Fibroblast of gingiva (primary cell): Measurements from ENCODE around the gene PRKCZ.

ENCODE experiments used
- DNase-seq: peaks from one replicate; pipeline ENCODE4 v3.0.0-alpha.2; 2011; ENCODE audit warnings: low read depth

The PRKCZ gene

DNA sequence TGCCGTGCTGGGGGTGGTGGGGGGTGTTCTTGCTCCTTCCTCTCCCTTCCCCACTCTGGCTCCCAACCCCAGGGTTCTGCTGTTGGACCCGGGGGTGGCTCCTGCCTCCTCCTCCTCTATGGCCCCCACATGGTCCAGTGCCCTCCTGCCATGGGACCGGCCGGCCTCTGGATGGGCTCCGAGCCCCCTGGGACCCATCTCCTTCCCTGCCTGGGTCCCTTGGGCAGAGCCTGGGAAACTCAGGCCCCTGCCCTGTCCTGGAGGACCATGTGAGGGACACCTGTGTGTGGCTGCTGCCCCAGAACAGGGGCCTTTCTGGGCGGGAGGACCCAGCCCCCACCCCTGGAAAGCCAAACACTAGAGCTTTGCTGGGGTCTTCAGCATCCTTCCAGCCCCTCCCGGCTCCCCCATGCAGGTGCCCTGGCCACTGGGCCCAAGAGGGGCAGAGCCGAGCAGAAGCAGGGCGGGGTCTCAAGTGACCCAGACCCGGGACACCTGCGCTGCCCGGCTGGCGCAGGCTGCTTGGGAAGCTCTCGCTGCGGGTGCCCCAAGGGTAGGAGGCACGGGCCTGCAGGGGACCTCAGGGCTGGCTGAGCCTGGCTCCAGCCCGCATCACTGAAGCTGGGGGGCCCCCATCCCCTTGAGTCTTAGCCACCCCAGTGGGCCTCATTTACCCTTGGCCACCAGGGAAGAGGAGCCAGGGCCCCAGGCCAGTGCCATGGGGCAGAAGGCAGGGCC, 146.9 kb downstream of the PRKCZ start:
- no peak for DNase-seq

DNA sequence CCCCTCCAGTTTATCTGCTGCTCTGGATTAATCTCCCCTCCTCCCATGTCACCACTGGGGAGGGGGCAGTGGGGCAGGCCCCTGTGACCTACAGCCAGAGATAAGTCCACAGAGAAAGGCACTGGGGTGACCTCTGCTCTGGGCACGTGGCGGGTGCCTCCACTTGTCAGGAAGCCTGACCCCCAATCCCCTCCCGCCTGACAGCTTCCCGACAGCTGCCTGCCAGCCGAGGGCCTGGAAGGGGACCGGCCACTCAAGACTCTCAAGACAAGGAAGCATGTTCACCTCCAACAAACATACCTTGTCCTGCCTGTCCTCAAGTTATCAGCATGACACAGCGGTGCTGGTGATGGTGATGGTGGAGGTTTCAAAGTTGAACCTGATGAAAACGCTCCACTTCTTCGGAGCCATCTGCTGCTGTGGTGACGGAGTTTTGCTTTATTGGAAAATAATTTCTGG, 147.5 kb downstream of the PRKCZ start:
- DNase-seq, result no peak

DNA sequence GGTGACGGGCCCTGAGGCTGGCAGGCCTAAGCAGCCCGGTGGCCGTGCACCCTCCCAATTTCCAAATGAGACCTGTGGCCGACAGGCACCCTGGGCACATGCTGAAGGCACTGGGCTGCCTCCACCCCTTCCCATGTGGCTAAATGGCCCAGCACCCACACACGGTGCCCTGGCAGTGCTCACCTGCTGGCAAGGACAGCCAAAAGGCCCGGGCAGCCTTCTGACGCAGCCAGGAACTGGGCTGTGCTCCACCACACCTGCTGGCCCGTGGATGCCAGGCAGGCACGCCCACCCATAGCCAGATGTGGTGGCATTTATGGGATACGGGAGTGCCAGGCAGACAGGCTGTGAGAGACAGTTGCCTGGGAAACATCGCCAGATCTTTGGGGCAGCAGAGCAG, 148.4 kb downstream of the PRKCZ start:
- DNase-seq, result no peak

DNA sequence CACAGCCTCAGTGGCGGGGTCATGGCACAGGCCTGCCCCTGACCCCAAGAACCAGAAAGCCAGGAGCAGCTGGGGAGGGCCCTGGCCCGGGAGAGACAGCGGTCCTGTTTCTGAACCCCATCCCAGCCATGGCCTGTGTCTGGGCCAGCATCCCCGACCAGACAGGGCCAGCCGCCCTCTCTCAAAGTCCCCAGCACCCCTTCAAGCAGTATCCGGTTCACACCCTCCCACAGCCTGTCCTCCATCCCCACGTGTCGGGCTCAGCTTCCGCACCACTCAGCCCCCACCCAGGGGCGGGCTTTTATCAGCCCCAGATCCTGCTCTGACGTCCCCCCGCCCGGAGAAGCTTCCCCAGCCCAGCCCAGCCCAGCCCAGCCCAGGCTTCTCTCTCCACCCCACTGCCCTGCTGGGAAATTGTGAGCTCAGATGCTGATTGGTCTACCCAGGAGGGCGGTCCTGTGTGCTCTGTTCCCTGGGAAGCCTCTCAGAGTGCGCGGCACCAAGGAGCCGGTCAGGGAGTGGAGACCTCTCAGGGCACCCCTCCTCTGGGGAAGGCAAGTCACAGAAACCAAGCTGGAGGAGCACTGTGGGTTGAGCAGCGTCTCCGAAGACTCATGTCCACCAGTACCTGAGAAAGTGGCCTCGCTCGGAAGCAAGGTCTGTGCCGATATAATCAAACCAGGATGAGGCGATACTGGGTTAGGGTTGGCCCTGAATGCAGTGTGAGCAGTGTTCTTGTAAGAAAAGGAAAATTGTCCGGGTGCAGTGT, 149.0 kb downstream of the PRKCZ start:
- peak; percentile 87 for DNase-seq

DNA sequence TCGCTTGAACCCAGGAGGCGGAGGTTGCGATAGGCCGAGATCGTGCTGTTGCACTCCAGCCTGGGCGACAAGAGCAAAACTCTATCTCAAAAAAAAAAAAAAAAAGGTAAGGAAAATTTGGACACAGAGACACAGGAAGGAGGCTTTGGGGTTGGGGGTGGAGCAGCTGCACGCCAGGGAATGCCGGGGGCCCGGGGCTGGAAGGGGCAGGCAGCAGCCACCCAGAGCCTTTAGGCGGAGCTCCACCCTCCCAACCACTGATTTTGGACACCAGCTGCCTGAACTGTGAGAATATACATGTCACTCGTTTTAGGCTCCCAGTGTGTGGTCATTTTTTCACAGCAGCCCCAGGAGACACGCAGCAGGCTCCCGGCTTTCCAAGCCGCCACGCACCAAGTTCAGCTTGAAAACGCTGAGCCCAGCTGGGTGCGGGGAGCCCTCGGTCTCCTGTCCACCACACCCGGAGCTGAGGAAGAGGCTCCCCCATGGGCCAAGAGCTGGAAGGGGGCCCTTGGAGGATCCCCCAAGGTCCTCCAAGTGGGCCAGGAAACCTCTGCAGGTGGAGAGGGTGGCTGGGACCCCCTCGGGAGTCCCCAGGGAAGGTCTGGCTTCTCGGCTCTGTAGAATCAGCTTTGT, 150.2 kb downstream of the PRKCZ start:
- no peak for DNase-seq

DNA sequence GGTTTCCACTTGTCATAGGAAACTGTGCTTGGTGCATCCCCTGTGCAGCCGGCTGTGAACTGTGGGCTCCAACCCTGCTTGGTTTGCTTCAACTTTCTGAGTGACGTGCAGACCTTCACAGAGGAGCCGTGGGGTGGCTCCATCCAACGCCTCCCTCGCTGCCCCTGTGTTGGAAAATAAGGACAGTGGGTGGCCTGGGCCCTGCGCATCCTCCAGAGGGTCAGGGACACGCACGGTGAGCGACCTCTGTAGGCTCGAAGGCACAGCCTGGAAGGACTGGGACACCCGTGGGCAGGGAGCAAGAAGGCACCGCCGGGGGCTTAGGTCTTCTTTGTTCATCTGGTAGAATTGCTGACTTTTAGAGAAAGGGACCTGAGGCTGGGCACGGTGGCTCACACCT, 150.9 kb downstream of the PRKCZ start:
- DNase-seq, result no peak

DNA sequence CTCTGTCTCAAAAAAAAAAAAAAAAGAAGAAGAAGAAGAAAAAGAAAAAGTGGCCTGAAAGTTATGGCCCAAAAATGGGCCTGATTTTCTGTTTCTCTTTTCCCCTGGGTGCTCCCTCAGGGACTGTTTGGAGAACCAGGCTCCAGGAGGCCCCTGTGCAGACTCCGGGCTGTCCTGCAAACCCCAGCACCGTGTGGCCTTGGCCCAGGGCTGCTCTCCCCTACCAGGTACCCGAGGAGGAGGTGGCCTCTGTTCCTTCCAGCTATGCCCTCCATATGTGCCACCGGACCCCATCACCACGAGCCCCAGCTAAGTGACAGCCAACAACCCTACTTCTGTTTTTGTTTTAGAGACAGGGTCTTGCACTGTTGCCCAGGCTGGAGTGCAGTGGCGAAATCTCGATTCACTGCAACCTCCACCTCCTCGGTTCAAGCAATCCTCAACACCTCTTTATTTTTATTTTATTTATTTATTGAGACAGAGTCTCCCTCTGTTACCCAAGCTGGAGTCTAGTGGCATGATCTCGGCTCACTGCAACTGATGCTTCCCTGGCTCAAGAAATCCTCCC, 151.9 kb downstream of the PRKCZ start:
- DNase-seq, result no peak

DNA sequence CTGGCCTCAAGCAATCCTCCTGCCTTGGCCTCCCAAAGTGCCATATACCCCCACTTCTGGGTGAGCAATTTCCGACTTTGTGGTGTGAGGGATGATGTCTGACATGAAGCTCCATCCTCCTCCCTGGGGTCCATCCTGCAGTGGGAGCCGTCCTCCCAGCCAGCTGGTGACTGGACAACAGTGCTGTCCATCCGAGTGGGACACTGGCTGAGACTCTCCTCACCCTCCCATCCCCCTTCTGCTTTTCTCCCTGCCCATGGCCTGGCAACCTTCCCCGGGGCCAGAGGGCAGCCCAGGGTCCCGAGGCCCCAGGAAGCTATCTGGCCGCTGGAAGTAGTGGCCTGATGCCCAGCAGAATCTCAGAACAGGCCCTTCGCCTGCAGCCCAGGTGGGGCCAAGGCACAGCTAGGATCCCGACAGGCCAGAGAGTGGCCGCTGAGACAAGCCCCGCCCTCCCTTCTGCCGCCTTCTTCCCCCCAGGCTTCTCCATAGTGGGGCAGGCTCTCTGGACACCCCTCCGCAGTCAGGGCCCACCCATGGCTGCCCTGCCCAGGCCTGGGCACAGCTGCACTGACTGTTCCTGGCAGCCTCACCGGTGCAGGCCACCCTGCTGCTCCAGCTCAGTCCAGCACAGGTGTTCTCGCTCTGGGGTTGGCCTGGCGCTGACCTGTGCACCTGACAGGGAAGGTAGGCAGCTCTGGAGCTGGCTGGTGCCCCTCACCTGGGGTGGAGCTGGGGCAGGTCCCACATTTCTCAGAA, 152.8 kb downstream of the PRKCZ start:
- no peak for DNase-seq

DNA sequence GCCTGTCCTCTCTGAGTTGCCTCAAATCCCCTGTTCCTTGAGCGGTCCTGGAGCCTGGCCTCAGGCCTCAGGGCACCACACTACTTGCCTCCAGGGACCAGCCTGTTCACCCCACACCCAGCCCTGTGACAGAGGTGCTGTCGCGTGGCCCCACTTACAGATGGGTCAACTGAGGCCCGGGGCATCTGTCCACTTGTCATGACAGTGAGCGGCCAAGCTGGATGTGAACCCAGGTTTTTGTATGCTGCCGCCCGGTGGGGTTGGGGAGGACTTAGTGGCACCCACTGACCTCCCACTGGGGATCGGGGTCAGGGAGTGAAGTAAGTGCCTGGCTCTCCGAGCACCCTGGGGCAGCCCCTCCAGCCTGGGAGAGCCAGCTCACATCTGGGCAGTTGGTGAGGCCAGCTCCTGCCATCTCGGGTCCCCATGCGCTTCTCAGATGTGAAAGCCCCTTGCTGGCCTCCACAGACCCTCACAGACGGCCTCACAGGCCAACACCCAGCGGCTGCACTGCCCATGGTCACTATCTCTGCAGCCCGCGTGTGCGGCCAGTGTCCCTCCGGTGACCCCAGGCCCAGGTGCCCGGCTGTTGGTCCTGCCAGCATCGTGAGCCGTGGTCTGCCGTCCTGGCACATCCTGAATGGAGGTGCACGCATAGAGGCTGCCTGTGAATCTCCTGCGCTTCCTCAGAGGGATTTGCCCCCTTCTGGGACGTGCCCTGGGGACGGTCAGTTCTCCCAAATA, 153.6 kb downstream of the PRKCZ start:
- no peak for DNase-seq

DNA sequence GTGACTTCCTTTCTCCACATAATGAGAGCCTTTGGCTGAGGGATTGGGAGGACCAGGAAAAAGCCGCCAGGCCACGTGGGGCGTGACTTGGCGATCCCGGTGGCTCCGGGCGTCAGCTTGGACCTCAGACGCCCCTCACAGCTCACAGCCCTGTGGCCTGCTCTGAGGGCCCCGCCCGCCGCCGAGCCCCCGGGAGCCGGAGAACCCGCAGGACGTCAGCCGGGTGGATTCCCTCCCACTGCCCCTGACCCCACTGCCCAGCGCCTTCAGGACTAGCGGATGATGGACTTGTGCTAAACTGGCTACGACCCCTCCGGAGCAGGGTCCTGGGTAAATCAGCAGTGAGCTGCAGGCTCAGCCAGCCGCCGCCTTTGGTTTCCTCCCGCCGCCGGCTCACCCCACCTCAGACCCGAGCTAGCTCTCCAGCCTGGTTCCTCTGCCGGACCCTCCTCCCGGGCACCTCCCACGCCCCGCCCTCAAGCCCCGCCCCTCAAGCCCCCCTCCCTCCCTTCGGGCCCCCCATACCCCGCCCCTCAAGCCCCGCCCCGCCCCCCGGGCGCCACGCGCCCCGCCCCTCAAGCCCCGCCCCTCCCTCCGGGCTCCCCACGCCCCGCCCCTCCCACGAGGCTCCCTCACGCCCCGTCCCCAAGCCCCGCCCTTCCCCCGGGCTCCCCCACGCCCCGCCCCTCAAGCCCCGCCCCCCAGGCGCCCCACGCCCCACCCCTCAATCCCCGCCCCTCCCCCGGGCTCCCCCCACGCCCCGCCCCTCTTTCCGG, 154.4 kb downstream of the PRKCZ start:
- DNase-seq, result peak; percentile 73

DNA sequence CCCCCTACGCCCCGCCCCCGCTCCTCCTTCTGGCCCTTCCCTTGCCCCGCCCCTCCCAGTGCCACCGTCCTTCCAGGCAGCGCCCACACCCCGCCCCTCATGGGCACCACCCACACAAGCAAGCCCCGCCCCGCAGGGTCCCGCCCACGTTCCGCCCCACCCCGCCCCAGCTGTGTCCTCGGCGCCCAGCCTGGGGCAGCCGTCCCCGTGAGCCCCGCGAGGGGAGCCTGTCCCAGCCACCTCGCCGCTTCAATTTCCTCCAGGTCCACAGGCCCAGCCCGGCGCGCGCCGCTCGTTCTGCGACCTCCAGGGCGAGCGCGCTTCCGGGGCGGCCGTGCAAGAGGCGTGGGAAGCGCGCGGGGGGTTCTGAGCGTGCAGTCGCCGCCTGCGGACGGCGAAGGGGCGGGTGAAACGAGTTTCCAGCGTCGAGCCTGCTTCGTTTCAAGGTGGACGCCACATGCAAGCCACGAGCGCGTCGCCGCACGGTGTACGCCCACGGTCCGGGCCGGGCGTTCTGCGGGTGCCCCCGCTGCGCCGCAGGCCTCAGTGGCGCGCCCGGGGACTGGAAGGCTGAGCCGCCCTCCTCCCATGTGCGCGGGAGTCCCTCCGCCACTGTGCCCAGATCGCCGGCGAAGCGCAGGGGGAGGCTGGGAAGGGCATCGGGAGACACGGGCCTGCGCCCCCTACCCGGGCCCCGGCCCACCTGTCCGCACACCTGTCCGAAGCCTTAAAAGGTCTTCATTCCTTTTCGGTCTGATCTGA, 155.2 kb downstream of the PRKCZ start:
- DNase-seq, result peak; percentile 94

DNA sequence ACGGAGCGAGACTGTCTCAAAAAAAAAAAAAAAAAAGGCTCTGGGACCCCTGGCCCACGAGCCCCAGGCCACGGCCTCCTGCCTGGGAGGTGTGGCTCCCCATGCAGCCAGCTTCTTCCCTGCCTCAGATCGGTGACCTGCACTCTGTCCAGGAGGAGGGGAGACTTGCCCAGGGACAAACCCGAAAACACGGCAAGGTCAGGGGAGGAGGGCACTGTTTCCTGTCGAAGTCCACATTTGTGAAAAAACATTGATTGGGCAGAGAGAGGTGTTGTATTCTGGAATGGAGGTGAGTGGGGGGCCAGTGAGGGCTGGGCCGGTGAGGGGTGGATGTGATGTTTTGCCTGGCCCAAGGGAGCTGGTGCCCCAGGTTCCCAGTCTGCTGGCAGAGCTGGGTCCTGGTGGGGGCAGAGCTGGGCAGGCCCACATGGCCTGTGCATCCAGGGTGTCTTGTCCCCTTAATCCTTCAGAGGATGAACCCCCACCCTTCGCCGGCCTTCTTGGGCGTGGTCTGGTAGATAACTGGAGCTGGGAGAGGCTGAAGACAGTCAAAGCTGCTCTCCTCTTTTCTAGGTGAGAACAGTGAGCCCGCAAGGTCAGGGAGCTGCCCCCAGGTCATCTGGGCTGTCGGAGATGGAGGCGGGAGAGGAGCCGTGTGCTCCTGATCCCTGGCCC, 156.7 kb downstream of the PRKCZ start:
- DNase-seq, result peak; percentile 22

DNA sequence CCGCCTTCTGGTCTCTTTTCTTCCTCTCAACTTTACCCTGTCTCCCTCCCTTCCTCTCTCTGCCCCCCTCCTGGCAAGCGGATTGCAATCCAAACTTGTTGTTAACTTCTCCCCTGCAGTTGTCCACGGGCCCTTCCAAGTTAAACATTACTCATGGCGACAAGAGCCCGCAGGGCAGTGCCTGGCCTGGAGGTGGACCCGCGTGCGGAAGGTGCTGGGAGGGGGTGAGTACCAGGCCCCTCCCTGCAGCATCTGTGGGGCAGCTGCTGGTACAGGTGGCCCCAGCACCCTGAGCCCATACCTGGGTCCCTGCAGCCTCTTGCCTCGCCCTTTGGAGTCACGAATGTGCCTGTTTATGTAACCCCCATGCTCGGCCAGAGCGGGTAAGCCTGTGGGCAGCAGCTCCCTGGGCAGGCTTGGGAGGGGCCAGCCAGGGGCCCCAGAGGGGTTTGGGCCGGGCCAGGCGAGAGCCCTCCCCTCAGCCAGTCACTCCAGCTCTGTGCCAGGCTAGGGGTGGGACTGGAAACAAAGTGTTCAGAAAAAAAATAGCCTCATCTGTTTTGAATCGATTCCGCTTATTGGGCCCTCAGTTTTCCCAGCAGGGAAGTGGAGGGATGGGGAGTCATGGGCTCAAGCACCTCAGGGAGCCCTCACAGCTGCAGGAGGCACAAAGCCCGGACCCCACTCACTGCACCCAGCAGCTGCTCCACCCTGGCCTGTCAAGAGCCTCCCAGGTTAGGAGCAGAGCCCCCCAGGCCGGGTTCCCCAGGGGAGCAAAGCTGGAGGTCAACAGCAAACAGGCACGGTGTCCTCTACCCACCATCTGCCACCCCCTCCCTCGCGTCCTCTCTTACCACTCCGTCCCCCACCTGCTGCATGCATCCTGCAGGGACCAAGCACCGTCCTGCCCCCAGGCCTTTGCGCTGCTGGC, 158.4 kb downstream of the PRKCZ start:
- peak; percentile 98 for DNase-seq

DNA sequence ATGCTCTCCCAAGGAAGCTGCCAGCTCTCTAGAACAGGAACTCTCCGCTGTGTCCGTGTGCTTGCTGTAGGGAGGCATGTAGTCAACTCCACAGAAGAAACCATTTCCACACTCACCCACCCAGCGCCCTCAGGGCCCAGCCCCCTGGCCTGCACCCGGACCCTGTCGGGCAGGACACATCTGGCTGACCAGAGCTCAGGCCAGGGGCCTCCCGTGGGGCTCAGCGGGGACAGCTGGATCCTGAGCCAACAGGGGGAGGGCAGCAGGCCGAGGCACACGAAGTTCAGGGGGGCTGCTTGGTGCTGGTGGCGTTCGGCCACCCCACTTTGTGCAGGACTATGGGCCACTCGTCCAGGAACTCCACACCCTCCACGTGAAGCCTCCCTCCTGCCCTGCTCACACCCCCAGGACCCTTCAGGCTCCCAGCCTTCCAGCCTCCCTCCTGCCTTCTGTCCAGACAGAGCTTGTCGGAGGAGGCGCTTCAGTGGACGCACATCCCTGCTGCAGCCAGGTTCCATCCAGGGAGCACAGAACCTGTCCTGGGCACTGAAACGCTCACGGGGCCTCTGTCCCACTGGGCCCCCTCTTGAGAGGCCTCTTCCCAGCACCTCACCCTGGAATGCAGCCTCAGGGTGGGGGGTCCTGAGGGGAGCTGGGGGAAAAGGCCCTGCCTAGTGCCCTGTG, 159.3 kb downstream of the PRKCZ start:
- DNase-seq, result peak; percentile 27

DNA sequence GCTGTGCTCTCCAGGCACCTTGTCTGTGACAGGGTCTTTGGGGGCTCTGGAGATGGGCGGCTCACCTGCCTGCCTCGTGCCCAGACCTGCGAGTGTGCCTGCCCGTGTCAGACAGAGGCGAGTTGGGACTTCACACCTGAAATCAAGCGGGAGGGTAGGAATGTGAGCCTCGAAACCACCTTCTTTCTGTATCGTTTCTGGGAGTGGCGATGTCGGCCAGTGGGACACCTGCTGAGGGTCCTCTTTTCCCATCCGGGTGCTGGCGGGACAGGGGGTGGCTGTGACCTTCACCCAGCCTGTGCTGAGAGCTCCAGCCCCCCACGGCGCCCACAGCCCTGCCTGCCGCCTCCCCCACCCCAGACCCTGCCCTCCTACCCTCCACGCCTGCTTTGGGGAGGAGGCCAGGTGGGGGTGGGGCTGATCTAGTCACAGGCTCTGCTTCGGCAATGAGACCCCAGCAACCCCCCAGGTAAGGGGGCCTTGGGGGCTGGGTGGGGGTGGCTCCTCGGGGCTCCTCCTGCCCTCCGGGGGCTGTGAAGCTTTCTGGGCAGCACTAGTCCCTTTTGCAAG, 160.0 kb downstream of the PRKCZ start:
- DNase-seq, result no peak

DNA sequence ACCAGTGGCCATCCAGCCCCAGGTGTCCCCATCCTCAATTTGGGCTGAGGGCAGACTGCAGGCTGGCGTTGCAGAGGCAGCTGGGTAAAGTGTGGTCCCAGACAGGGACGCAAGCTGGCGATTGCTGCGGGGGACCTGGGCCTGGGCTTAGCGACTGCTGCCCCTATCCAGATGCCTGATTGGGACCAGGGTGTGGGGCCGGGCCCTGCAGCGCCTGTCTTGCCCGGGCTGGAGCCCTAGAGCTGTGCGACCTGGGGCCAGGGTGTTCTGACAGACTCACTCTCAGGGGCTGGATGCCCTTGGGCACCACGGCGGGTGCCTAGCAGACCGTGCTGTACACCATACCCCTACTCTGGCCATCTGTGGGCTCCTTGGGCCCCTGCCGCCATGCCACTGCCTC, 160.6 kb downstream of the PRKCZ start:
- DNase-seq, result no peak

DNA sequence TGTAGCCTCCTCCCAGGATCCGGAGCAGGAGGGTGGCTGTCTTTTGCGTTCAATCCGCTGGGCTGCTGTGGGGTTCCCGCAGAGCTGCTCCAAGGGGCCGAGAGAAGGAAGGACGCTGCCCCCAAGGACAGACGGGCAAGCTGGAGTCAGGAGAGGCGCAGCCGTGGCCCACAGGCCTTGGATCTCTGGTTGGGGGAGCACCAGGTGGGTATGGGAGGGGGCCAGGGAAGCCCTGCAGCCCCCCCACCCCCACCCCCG, 162.0 kb downstream of the PRKCZ start:
- no peak for DNase-seq
